Trophoblast cell (in vitro differentiated cells and primary cell): Measurements from ENCODE around the gene C8G.

Experiments used
- DNase-seq, 2 donors: peaks; one replicate each; pipeline ENCODE4 v3.0.0-alpha.2; 2016
- H2AFZ ChIP-seq: 2 replicates; pipeline ENCODE4 v1.6.1; 2013; ENCODE audit warnings: low read length, moderate library complexity, mild to moderate bottlenecking; ENCODE audit not compliant: insufficient read depth, poor library complexity
- H2AK5ac ChIP-seq: 2 replicates; pipeline ENCODE4 v1.6.1; 2013; ENCODE audit warnings: mild to moderate bottlenecking, low read length
- H2BK120ac ChIP-seq: 2 replicates; pipeline ENCODE4 v1.6.1; 2013; ENCODE audit warnings: low read length, mild to moderate bottlenecking, moderate library complexity; ENCODE audit not compliant: insufficient read depth, poor library complexity
- H2BK12ac ChIP-seq: 2 replicates; pipeline ENCODE4 v1.6.1; 2013; ENCODE audit warnings: mild to moderate bottlenecking, low read length, moderate library complexity
- H2BK5ac ChIP-seq: 2 replicates; pipeline ENCODE4 v1.6.1; 2013; ENCODE audit warnings: low read length, low read depth, moderate library complexity, mild to moderate bottlenecking; ENCODE audit not compliant: poor library complexity
- H3K14ac ChIP-seq: 2 replicates; pipeline ENCODE4 v1.6.1; 2013; ENCODE audit warnings: mild to moderate bottlenecking, low read length
- H3K18ac ChIP-seq: 2 replicates; pipeline ENCODE4 v1.6.1; 2013; ENCODE audit warnings: mild to moderate bottlenecking, low read length
- H3K23ac ChIP-seq: 2 replicates; pipeline ENCODE4 v1.6.1; 2013; ENCODE audit warnings: low read length
- H3K27ac ChIP-seq: 2 replicates; pipeline ENCODE4 v1.5.1; 2013; ENCODE audit warnings: low read depth, mild to moderate bottlenecking, inconsistent platforms, low read length, moderate library complexity
- H3K27me3 ChIP-seq: 2 replicates; pipeline ENCODE4 v1.6.1; 2013; ENCODE audit warnings: inconsistent platforms, mild to moderate bottlenecking, low read length, moderate library complexity; ENCODE audit not compliant: insufficient read depth
- H3K36me3 ChIP-seq, 2 experiments: 1 replicate in 1 of 2; 2 replicates in 1 of 2; pipeline ENCODE4 v1.6.1; 2013; ENCODE audit warnings: low read length in 2 of 2, mild to moderate bottlenecking in 2 of 2, moderate library complexity in 1 of 2; ENCODE audit not compliant: insufficient read depth in 2 of 2, control insufficient read depth in 1 of 2
- H3K4ac ChIP-seq: 2 replicates; pipeline ENCODE4 v1.6.1; 2013; ENCODE audit warnings: low read depth, mild to moderate bottlenecking, low read length, moderate library complexity
- H3K4me1 ChIP-seq, 2 experiments: 1 replicate in 1 of 2; 2 replicates in 1 of 2; pipeline ENCODE4 v1.6.1; 2013; ENCODE audit warnings: low read length in 2 of 2, mild to moderate bottlenecking in 2 of 2, moderate library complexity in 1 of 2; ENCODE audit not compliant: insufficient read depth in 2 of 2, control insufficient read depth in 1 of 2
- H3K4me2 ChIP-seq: 2 replicates; pipeline ENCODE4 v1.6.1; 2013; ENCODE audit warnings: inconsistent platforms, mild to moderate bottlenecking, low read length, moderate library complexity
- H3K4me3 ChIP-seq: 2 replicates; pipeline ENCODE4 v1.5.1; 2013; ENCODE audit warnings: mild to moderate bottlenecking, low read depth, low read length, inconsistent platforms
- H3K79me1 ChIP-seq: one replicate; pipeline ENCODE4 v1.6.1; 2013; ENCODE audit warnings: low read length
- H3K79me2 ChIP-seq: 2 replicates; pipeline ENCODE4 v1.6.1; 2013; ENCODE audit warnings: low read length, mild to moderate bottlenecking; ENCODE audit not compliant: control insufficient read depth, insufficient read depth, poor library complexity
- H3K9ac ChIP-seq: 2 replicates; pipeline ENCODE4 v1.6.1; 2013; ENCODE audit warnings: mild to moderate bottlenecking, low read length
- H3K9me3 ChIP-seq: 2 replicates; pipeline ENCODE4 v1.6.1; 2013; ENCODE audit warnings: low read depth, mild to moderate bottlenecking, control low read depth, inconsistent platforms, low read length; ENCODE audit not compliant: insufficient read depth
- H4K12ac ChIP-seq: 2 replicates; pipeline ENCODE4 v1.6.1; 2013; ENCODE audit warnings: low read depth, mild to moderate bottlenecking, low read length, moderate library complexity
- H4K8ac ChIP-seq: 2 replicates; pipeline ENCODE4 v1.6.1; 2013; ENCODE audit warnings: low read depth, mild to moderate bottlenecking, low read length, moderate library complexity
- H4K91ac ChIP-seq: one replicate; pipeline ENCODE4 v1.6.1; 2013; ENCODE audit warnings: low read depth, mild to moderate bottlenecking, low read length, moderate library complexity
- WGBS: extraction: QIAGEN DNeasy Blood & Tissue Kit; methylation state at CpG from one replicate; pipeline ENCODE4 v1.1.7; 2013; ENCODE audit warnings: missing lambda C conversion rate; ENCODE audit not compliant: insufficient read length, insufficient coverage; ENCODE audit errors: extremely low coverage; 5-methylcytosine and 5-hydroxymethylcytosine counted together

The C8G gene

DNA sequence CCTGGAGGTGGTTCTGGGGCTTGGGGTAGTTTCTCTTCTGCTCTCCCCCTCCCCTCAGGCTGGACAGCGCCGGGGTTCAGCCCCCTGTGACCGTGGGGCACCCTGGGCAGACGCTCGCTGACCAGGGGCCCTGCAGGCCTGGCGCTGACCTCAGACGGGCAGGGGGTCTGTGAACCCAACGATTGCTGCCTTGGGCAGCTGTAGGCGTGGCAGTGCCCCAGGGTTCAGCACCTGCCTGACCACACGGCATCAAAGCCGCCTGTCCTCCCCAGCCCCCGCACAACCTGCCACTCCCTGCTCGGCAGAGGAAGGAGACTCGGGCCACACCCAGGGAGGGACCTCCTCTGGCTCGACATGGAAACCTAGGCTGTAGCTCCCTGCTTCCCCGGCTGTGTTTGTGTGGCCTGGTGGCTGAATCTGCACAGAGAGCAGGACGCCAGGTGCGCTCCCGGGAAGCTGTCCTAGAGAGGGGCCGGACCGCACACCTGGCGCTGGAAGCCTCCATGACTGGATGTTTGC is 19.2 kb downstream of the C8G start:
- peaks cover 2% of the 10 kb centered on the region for H3K9me3 ChIP-seq
- peak overlapping the region; percentile 37 for H2BK120ac ChIP-seq
- H3K27ac ChIP-seq: no peak overlapping the region
- no peak overlapping the region for H3K4me2 ChIP-seq
- no peak overlapping the region for H4K12ac ChIP-seq
- H2BK5ac ChIP-seq: no peak overlapping the region
- H3K4me3 ChIP-seq: no peak overlapping the region
- H3K27me3 ChIP-seq: no peaks in the 10 kb centered on the region
- no peak overlapping the region for H2BK12ac ChIP-seq
- H3K79me1 ChIP-seq: peaks cover 12% of the 10 kb centered on the region
- H2AFZ ChIP-seq: no peak overlapping the region
- H3K14ac ChIP-seq: no peak overlapping the region
- no peak overlapping the region for H3K18ac ChIP-seq
- no peak overlapping the region for H3K9ac ChIP-seq
- H3K23ac ChIP-seq: no peak overlapping the region
- no CpG with 5 or more reads among the region's 22 CpGs for WGBS
- no peaks in the 10 kb centered on the region for H3K79me2 ChIP-seq
- H2AK5ac ChIP-seq: no peak overlapping the region
- H3K36me3 ChIP-seq: no peaks in the 10 kb centered on the region
- peaks cover 3% of the 10 kb centered on the region in 2 experiments for H3K4me1 ChIP-seq
- no peak overlapping the region for H3K4ac ChIP-seq
- H4K8ac ChIP-seq: no peak overlapping the region
- H4K91ac ChIP-seq: peak overlapping the region; percentile 77
- peak in 1 of 2 donors; percentile 22 for DNase-seq

DNA sequence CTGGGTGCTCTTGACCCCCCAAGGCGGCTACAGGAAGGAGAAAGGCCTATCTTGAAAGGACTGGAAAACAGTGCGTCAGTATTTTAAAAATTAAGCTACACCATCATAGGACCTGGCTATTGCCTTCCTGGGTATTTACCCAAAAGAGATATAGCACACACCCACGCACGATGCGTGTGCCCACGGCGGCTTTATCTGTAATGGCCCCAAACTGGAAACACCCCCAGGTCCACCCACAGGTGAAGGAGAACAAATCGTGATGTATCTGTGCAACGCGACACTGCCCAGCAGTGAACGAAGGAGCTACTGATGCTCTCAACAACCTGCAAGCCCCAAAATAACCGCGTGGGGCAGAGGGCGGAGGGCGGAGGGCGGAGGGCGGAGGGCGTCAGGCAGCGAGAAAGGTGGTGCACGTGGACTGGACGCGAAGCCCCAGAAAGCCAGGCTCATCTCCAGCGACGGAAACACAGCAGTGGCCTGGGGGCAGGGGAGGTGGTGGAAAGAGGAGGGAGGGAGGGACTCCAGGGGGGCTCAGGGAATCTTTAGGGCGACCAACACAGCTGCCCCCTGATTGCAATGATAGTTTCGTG is 19.9 kb downstream of the C8G start:
- Histone ChIP-seq H3K23ac (no peak overlapping the region), H3K9me3 (peaks cover 2% of the 10 kb centered on the region), H3K79me1 (peaks cover 10% of the 10 kb centered on the region), H3K36me3 (no peaks in the 10 kb centered on the region), H3K79me2 (no peaks in the 10 kb centered on the region), H3K27me3 (no peaks in the 10 kb centered on the region), H2BK5ac (no peak overlapping the region), H4K8ac (peak overlapping the region; percentile 9), H2BK12ac (no peak overlapping the region), H3K9ac (no peak overlapping the region), H3K4me2 (no peak overlapping the region), H2AK5ac (no peak overlapping the region), H2AFZ (no peak overlapping the region), H3K4ac (no peak overlapping the region), H3K4me3 (no peak overlapping the region), H3K4me1 (peaks cover 3% of the 10 kb centered on the region in 2 experiments), H3K27ac (no peak overlapping the region), H3K18ac (no peak overlapping the region), H3K14ac (no peak overlapping the region), H4K91ac (peak overlapping the region; percentile 28), H4K12ac (no peak overlapping the region), H2BK120ac (no peak overlapping the region)
- no peak for DNase-seq
- no CpG with 5 or more reads among the region's 26 CpGs for WGBS

DNA sequence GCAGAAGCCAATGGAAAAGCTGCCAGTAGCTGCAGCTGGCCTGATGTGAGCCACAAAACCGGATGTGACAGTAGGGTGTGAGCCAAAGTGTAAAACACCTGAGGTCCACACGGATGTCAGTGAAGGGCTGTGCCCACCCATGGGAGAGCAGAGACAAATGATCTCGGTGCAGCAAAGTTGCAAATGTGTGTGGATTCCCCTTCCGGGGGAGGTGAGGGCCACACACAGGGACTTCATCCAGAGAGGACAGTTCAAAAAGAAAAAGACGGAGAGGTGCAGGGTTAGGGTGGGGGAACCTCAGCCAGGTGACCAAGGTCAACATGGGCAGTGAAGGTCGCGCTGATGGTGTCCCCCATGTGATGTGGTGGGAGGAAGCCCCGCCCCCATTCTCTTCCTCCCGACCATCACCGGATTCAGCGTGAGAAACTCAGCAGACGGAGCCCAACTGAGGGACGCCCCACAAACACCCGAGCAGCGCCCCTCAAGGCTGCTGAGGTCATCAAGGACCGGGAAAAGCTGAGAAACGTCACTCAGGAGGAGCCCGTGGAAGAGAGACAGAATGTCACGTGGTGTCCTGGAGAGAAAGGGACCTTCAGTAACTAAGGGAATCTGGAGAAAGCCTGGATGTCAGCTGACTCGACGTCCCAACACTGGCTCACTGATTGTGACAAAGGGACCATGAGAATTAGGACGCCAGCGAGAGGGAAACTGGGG is 20.9 kb downstream of the C8G start:
- Histone ChIP-seq H3K79me2 (no peaks in the 10 kb centered on the region), H3K4me1 (peaks cover 0 to 3% of the 10 kb centered on the region in 2 experiments), H4K91ac (no peak overlapping the region), H3K79me1 (peaks cover 11% of the 10 kb centered on the region), H2AK5ac (no peak overlapping the region), H3K9me3 (peaks cover 2% of the 10 kb centered on the region), H3K18ac (no peak overlapping the region), H2BK12ac (no peak overlapping the region), H3K23ac (no peak overlapping the region), H3K27me3 (no peaks in the 10 kb centered on the region), H2BK5ac (no peak overlapping the region), H2BK120ac (no peak overlapping the region), H3K9ac (no peak overlapping the region), H4K12ac (no peak overlapping the region), H2AFZ (no peak overlapping the region), H3K36me3 (no peaks in the 10 kb centered on the region), H4K8ac (no peak overlapping the region), H3K14ac (no peak overlapping the region), H3K4me2 (no peak overlapping the region), H3K4me3 (no peak overlapping the region), H3K4ac (no peak overlapping the region), H3K27ac (no peak overlapping the region)
- no CpG with 5 or more reads among the region's 23 CpGs for WGBS
- DNase-seq: no peak

DNA sequence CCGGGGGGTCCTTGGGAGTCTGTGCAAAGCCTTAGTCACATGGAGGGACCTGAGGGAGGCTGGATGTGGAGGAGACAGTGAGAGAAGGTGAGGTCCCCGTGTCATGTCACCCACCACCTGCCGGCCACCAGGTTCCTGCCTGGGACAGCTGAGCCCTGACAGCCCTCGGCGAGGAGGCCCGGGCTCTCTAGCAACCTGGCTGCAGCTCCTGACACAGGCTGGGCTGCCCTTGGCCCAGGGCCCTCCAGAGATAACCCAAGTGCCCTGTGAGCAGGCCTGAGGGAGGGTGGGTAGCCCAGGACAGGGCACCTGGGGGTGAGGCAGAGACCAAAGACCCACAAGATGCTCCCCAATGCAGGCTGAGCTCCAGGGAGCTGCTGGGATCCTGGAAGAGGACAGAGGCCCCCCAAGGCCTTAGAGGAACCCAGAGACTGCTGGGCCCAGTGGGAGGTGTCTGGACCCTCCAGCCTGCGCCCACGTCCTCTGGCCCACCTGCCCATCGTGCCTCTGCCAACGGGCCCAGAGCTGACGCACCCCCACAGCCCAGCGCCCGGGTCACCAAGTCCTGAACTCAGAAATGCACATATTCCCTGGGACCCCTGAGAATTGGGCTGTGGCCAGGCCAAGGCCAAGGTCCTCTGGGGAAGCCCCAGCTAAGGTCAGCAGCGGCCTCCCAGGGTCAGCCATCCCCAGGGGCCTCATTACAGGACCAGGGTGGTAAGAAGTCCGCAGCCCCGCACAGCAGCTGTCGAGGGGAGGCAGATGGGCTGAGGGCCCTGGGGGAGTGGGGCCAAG is 23.5 kb downstream of the C8G start:
- Histone ChIP-seq H3K27ac (no peak overlapping the region), H2BK12ac (no peak overlapping the region), H2BK120ac (peak overlapping the region; percentile 30), H3K23ac (no peak overlapping the region), H3K18ac (no peak overlapping the region), H2AFZ (no peak overlapping the region), H3K79me2 (no peaks in the 10 kb centered on the region), H3K9ac (no peak overlapping the region), H3K4me1 (peaks cover 0 to 3% of the 10 kb centered on the region in 2 experiments), H2AK5ac (no peak overlapping the region), H4K91ac (peak overlapping the region; percentile 26), H3K9me3 (no peaks in the 10 kb centered on the region), H3K79me1 (peaks cover 13% of the 10 kb centered on the region), H3K27me3 (no peaks in the 10 kb centered on the region), H4K12ac (no peak overlapping the region), H3K4me2 (no peak overlapping the region), H3K4me3 (no peak overlapping the region), H3K4ac (no peak overlapping the region), H3K36me3 (no peaks in the 10 kb centered on the region), H3K14ac (no peak overlapping the region), H4K8ac (no peak overlapping the region), H2BK5ac (no peak overlapping the region)
- no CpG with 5 or more reads among the region's 17 CpGs for WGBS
- no peak for DNase-seq
